LNCaP clone FGC (cell line): ENCODE data around the gene ADARB1.

Experiments used
- DNase-seq: peaks from one replicate; pipeline ENCODE4 v3.0.0-alpha.2; 2011; ENCODE audit warnings: low read depth
- H3K4me3 ChIP-seq: 2 replicates; pipeline ENCODE4 v1.5.1; 2011; ENCODE audit warnings: mild to moderate bottlenecking, low read depth, low read length, control low read depth
- CTCF ChIP-seq: IDR thresholded peaks from 2 replicates; pipeline ENCODE4 v1.5.1; 2012; ENCODE audit warnings: mild to moderate bottlenecking; ENCODE audit not compliant: control insufficient read depth, insufficient read depth; ENCODE audit errors: extremely low read depth

Gene ADARB1

GRCh38 chr21:45064618-45065399, 9.6 kb upstream of the ADARB1 start:
- no peak overlapping the region for H3K4me3 ChIP-seq
- no peak for DNase-seq
- TF ChIP-seq CTCF = no peak

GRCh38 chr21:45067462-45068285, 6.7 kb upstream of the ADARB1 start:
- TF ChIP-seq CTCF = no peak
- DNase-seq = no peak
- no peak overlapping the region for H3K4me3 ChIP-seq

- DNase-seq = no peak
- TF ChIP-seq CTCF = no peak
- no peak overlapping the region for H3K4me3 ChIP-seq
Observed at GRCh38 chr21:45069085-45069484, 5.3 kb upstream of the ADARB1 start.

GRCh38 chr21:45069711-45070110, 4.7 kb upstream of the ADARB1 start:
- DNase-seq = no peak
- TF ChIP-seq CTCF = no peak
- no peak overlapping the region for H3K4me3 ChIP-seq

GRCh38 chr21:45071078-45071873, 3.1 kb upstream of the ADARB1 start:
- DNase-seq = no peak
- TF ChIP-seq CTCF = no peak
- no peak overlapping the region for H3K4me3 ChIP-seq

GRCh38 chr21:45071874-45072737, 2.3 kb upstream of the ADARB1 start:
- no peak overlapping the region for H3K4me3 ChIP-seq
- no peak for TF ChIP-seq CTCF
- DNase-seq = no peak
